SK-N-MC (cell line): Measurements from ENCODE around the gene PIK3R2.

Source experiments
- EZH2 ChIP-seq: fragments of 200-600 bp; sonication (generic); IDR thresholded peaks from one replicate; pipeline ENCODE4 v1.6.1; 2017; ENCODE audit warnings: antibody characterized with exemption
- FOXP2 ChIP-seq: optimal IDR thresholded peaks from 2 replicates; pipeline ENCODE3; 2011; ENCODE audit warnings: mild to moderate bottlenecking, moderate library complexity; ENCODE audit not compliant: insufficient read depth; ENCODE audit errors: extremely low read length, control extremely low read depth
- POLR2AphosphoS5 ChIP-seq: IDR thresholded peaks from 2 replicates; pipeline ENCODE4 v1.6.1; 2012; ENCODE audit warnings: mild to moderate bottlenecking, low read depth, low read length, borderline replicate concordance

DNA sequence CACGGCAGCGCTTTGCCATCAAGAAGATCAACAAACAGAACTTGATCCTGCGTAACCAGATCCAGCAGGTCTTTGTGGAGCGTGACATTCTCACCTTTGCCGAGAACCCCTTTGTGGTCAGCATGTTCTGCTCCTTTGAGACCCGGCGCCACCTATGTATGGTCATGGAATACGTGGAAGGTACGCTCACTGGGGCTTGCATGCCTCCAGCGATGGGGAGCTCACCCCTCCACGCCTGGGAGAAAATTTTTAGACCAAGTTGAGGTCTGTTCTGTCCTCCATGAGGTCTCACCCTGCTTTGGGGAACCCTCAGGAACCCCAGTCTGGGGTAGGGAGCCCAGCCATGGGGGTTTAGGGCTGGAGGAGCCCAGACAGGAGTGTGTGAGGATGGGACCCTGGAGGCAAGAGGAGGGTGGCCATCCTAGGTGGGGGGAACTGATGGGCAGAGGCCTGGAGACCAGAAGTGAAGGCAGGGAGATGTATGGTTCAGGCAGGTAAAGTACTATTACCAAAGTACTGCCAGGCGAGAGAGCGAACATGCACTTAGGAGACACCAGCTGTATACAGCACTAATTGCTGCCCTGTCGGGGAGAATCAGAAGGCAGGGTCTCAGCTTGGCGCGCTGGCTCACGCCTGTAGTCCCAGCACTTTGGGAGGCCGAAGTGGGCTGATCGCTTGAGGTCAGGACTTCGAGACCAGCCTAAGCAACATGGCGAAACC lies 22.3 kb upstream of the PIK3R2 start:
- TF ChIP-seq POLR2AphosphoS5 (no peak), EZH2 (no peak), FOXP2 (no peak)
